ENCODE measurements around the gene ABCB8.
A peak's percentile ranks its signal among the peaks of the same experiment; 100 is the strongest.

Gene ABCB8

GRCh38 chr7:151028131-151028947, at the start of gene ABCB8:
Gene ABCB8, plus strand, starts transcription at chr7:151028450. Its CDS starts 66 bp downstream, at chr7:151028516.
- FAIRE-seq: peak; percentile 95

- FAIRE-seq: no peak
These were observed 48.4 kb upstream of the ABCB8 start for GRCh38 chr7:150979713-150980390.

- FAIRE-seq: no peak
These were observed 47.6 kb upstream of the ABCB8 start for GRCh38 chr7:150980663-150981062.

GRCh38 chr7:150981644-150982043, 46.6 kb upstream of the ABCB8 start:
- FAIRE-seq: no peak

GRCh38 chr7:150982351-150982750, 45.9 kb upstream of the ABCB8 start:
- FAIRE-seq: no peak

GRCh38 chr7:150983893-150984368, 44.3 kb upstream of the ABCB8 start:
- no peak for FAIRE-seq

- no peak for FAIRE-seq
These were observed 42.1 kb upstream of the ABCB8 start for GRCh38 chr7:150986099-150986512.

- no peak for FAIRE-seq
These were observed 41.7 kb upstream of the ABCB8 start for GRCh38 chr7:150986556-150986955.

- FAIRE-seq: no peak
These were observed 39.7 kb upstream of the ABCB8 start for GRCh38 chr7:150988230-150989226.

GRCh38 chr7:150989456-150989855, 38.8 kb upstream of the ABCB8 start:
- no peak for FAIRE-seq

- no peak for FAIRE-seq
These were observed 37.6 kb upstream of the ABCB8 start, which contains the start of gene NOS3 for GRCh38 chr7:150990416-150991186. Gene NOS3, plus strand, starts transcription at chr7:150991017. Its CDS starts 2,787 bp downstream, at chr7:150993804.

- no peak for FAIRE-seq
These were observed 36.1 kb upstream of the ABCB8 start for GRCh38 chr7:150992051-150992640.

GRCh38 chr7:150992833-150993302, 35.4 kb upstream of the ABCB8 start:
- FAIRE-seq: no peak

GRCh38 chr7:150993511-150993910, 34.7 kb upstream of the ABCB8 start:
- no peak for FAIRE-seq

- no peak for FAIRE-seq
These were observed 34.0 kb upstream of the ABCB8 start for GRCh38 chr7:150994141-150994837.

- no peak for FAIRE-seq
These were observed 33.3 kb upstream of the ABCB8 start for GRCh38 chr7:150994838-150995510.

GRCh38 chr7:150996376-150997074, 31.7 kb upstream of the ABCB8 start:
- no peak for FAIRE-seq

GRCh38 chr7:150997075-150997511, 31.2 kb upstream of the ABCB8 start:
- no peak for FAIRE-seq

GRCh38 chr7:150997817-150998216, 30.4 kb upstream of the ABCB8 start:
- FAIRE-seq: no peak

Measured in endometrium (tissue), 2 donors.